Caco-2 (cell line): ENCODE data around the gene LILRB1. TPM values are rescaled to one million over a fixed set of nuclear protein-coding genes. Genes with fewer than 3 reads are reported as not detected.

ENCODE experiments used
- BruUV-seq: library from RNA; stranded (reverse); fragments of 400-500 nt; replicated peaks from 2 replicates; lab custom pipeline; 2021; lab: Mats Ljungman, UMichigan
- CTCF ChIA-PET: fragments of 300-600 bp; sonication (Branson Sonifier 250); formaldehyde crosslinking; loops from one replicate; lab custom pipeline; 2022; ENCODE audit warnings: antibody characterized with exemption; lab: Charles Lee
- POLR2A ChIA-PET: fragments of 300-600 bp; sonication (Branson Sonifier 250); formaldehyde crosslinking; loops from one replicate; lab custom pipeline; 2022; ENCODE audit warnings: antibody characterized with exemption; lab: Charles Lee
- DNase-seq, 2 experiments: peaks; one replicate each; pipeline versions ENCODE4 v3.0.0 to v3.0.0-alpha.2; 2020 to 2022
- H3K27me3 ChIP-seq: replicated peaks from 2 replicates; pipeline ENCODE4 v1.6.0; 2011; ENCODE audit warnings: low read length; ENCODE audit not compliant: control insufficient read depth, insufficient read depth
- H3K36me3 ChIP-seq: 2 replicates; pipeline ENCODE4 v1.5.1; 2011; ENCODE audit warnings: low read length; ENCODE audit not compliant: control insufficient read depth, insufficient read depth
- H3K4me1 ChIP-seq: fragments of 250-450 bp; sonication (Bioruptor Pico); 2 replicates; pipeline ENCODE4 v1.5.1; 2020; ENCODE audit warnings: mild to moderate bottlenecking
- H3K4me3 ChIP-seq: 2 replicates; pipeline ENCODE4 v1.5.1; 2011; ENCODE audit warnings: low read depth, mild to moderate bottlenecking, control low read depth, low read length
- H3K9me3 ChIP-seq: fragments of 250-450 bp; sonication (Bioruptor Pico); 2 replicates; pipeline ENCODE4 v1.5.1; 2020; ENCODE audit warnings: mild to moderate bottlenecking, moderate library complexity
- H3K27ac Mint-ChIP-seq: one replicate; pipeline ENCODE4 v1.8.0; 2022; ENCODE audit warnings: mixed read lengths; ENCODE audit not compliant: unreplicated experiment
- H3K27me3 Mint-ChIP-seq: one replicate; pipeline ENCODE4 v1.8.0; 2022; ENCODE audit warnings: mixed read lengths; ENCODE audit not compliant: insufficient read depth, unreplicated experiment
- H3K36me3 Mint-ChIP-seq: one replicate; pipeline ENCODE4 v1.8.0; 2022; ENCODE audit warnings: mild to moderate bottlenecking, mixed read lengths; ENCODE audit not compliant: insufficient read depth, unreplicated experiment
- H3K4me1 Mint-ChIP-seq: one replicate; pipeline ENCODE4 v1.8.0; 2022; ENCODE audit warnings: low read depth, mixed read lengths; ENCODE audit not compliant: unreplicated experiment
- H3K4me3 Mint-ChIP-seq: one replicate; pipeline ENCODE4 v1.8.0; 2022; ENCODE audit warnings: mild to moderate bottlenecking, moderate library complexity, mixed read lengths; ENCODE audit not compliant: unreplicated experiment
- H3K9me3 Mint-ChIP-seq: one replicate; pipeline ENCODE4 v1.8.0; 2022; ENCODE audit warnings: mixed read lengths; ENCODE audit not compliant: unreplicated experiment
- CTCF ChIP-seq, 2 experiments: fragments of 200-600 bp in 1 of 2; IDR thresholded peaks; 1 replicate in 1 of 2; 2 replicates in 1 of 2; pipeline versions ENCODE4 v1.5.1 to v1.8.0; 2011 to 2022; ENCODE audit warnings: antibody characterized with exemption in 1 of 2, control low read depth in 1 of 2, inconsistent platforms in 1 of 2, low read depth in 1 of 2, low read length in 1 of 2, mild to moderate bottlenecking in 1 of 2, moderate library complexity in 1 of 2; ENCODE audit not compliant: insufficient read depth in 1 of 2, severe bottlenecking in 1 of 2, unreplicated experiment in 1 of 2
- intact Hi-C: fragments of 100-400 bp; cut with micrococcal nuclease; formaldehyde crosslinking; loops from one replicate; pipeline ENCODE4 v1.10.0; 2022; ENCODE audit not compliant: unreplicated experiment
- total RNA-seq: library from RNA; stranded (reverse); gene quantifications from 2 replicates; pipeline ENCODE4 v1.2.3, GENCODE V29; 2022

LILRB1 gene
- total RNA-seq, 1 experiment from 2014 or later: not detected

GRCh38 chr19:54661846-54662481 lies 31.7 kb downstream of the LILRB1 start:
- no peak for DNase-seq
- Mint-ChIP-seq H3K36me3 (no peaks in the 10 kb centered on the region), H3K4me1 (no peaks in the 10 kb centered on the region), H3K4me3 (no peak overlapping the region), H3K9me3 (no peaks in the 10 kb centered on the region), H3K27ac (no peak overlapping the region), H3K27me3 (peaks cover 4% of the 10 kb centered on the region)
- POLR2A ChIA-PET: no interaction called here
- Histone ChIP-seq H3K9me3 (no peaks in the 10 kb centered on the region), H3K4me1 (no peaks in the 10 kb centered on the region), H3K36me3 (no peaks in the 10 kb centered on the region), H3K4me3 (no peak overlapping the region), H3K27me3 (no peaks in the 10 kb centered on the region; the same call in 1 of the 2 replicates)
- intact Hi-C loops: no loop called here
- no peak for TF ChIP-seq CTCF (IDR thresholded peaks at IDR 0.05; ENCODE audit: insufficient read depth in 1 of 2, low read depth in 1 of 2, low read length in 1 of 2, severe bottlenecking in 1 of 2, unreplicated experiment in 1 of 2)
- CTCF ChIA-PET: interaction anchor here (0.6 kb wide), 1 partner anchor 1368 kb away, joined by 3 read pairs; no protein-coding TSS in a partner anchor
- no TSS peak for BruUV-seq

- Mint-ChIP-seq H3K4me1 (no peaks in the 10 kb centered on the region), H3K27me3 (peaks cover 4% of the 10 kb centered on the region), H3K9me3 (no peaks in the 10 kb centered on the region), H3K36me3 (no peaks in the 10 kb centered on the region), H3K4me3 (no peak within 1 kb of the TSS), H3K27ac (no peak within 1 kb of the TSS)
- Histone ChIP-seq H3K4me3 (no peak within 1 kb of the TSS), H3K27me3 (no peaks in the 10 kb centered on the region; the same call in 1 of the 2 replicates), H3K4me1 (no peaks in the 10 kb centered on the region), H3K9me3 (no peaks in the 10 kb centered on the region), H3K36me3 (no peaks in the 10 kb centered on the region)
- no peak for TF ChIP-seq CTCF (IDR thresholded peaks at IDR 0.05; ENCODE audit: insufficient read depth in 1 of 2, low read depth in 1 of 2, low read length in 1 of 2, severe bottlenecking in 1 of 2, unreplicated experiment in 1 of 2)
- intact Hi-C loops: no loop called here
- CTCF ChIA-PET: interaction anchor here (0.6 kb wide), 1 partner anchor 1368 kb away, joined by 3 read pairs; no protein-coding TSS in a partner anchor
- POLR2A ChIA-PET: no interaction called here
- no TSS peak for BruUV-seq
- DNase-seq: no peak
Observed at GRCh38 chr19:54662730-54663129, 32.4 kb downstream of the LILRB1 start, which contains the start of gene LILRB4. TSS of gene LILRB4 (plus strand) at chr19:54662985. CDS start at chr19:54663034, 49 bp downstream.

GRCh38 chr19:54665530-54665929 lies 35.2 kb downstream of the LILRB1 start:
- BruUV-seq: no TSS peak
- H3K4me3 ChIP-seq: no peak overlapping the region
- no peaks in the 10 kb centered on the region for H3K36me3 ChIP-seq
- H3K27me3 ChIP-seq: no peaks in the 10 kb centered on the region; the same call in 1 of the 2 replicates
- intact Hi-C loops: no loop called here
- no peak overlapping the region for H3K4me3 Mint-ChIP-seq
- H3K9me3 Mint-ChIP-seq: no peaks in the 10 kb centered on the region
- DNase-seq: no peak
- no peak for TF ChIP-seq CTCF (IDR thresholded peaks at IDR 0.05; ENCODE audit: insufficient read depth in 1 of 2, low read depth in 1 of 2, low read length in 1 of 2, severe bottlenecking in 1 of 2, unreplicated experiment in 1 of 2)
- POLR2A ChIA-PET: no interaction called here
- no peak overlapping the region for H3K27ac Mint-ChIP-seq
- CTCF ChIA-PET: no interaction called here
- H3K9me3 ChIP-seq: no peaks in the 10 kb centered on the region
- no peaks in the 10 kb centered on the region for H3K4me1 ChIP-seq
- H3K36me3 Mint-ChIP-seq: no peaks in the 10 kb centered on the region
- no peaks in the 10 kb centered on the region for H3K4me1 Mint-ChIP-seq
- H3K27me3 Mint-ChIP-seq: peaks cover 12% of the 10 kb centered on the region
